Muscle of leg (tissue), 11 donors: ENCODE data around the gene PCOLCE2. TPM values are rescaled to one million over a fixed set of nuclear protein-coding genes. Genes with fewer than 3 reads are reported as not detected.
"Not testable (repeated sequence)": the region's sequence is repeated elsewhere in the genome, so short reads cannot be mapped to it uniquely, and the experiment has no call there.

Experiments
- DNase-seq: peaks from one replicate; pipeline ENCODE4 v3.0.0; 2013
- H3K27ac ChIP-seq: one replicate; pipeline ENCODE4 v1.5.1; 2013; ENCODE audit warnings: mild to moderate bottlenecking, low read length, control low read depth
- H3K27me3 ChIP-seq: one replicate; pipeline ENCODE4 v1.6.1; 2013; ENCODE audit warnings: low read length; ENCODE audit not compliant: control insufficient read depth, insufficient read depth
- H3K36me3 ChIP-seq: one replicate; pipeline ENCODE4 v1.6.1; 2013; ENCODE audit warnings: low read length; ENCODE audit not compliant: control insufficient read depth, insufficient read depth
- H3K4me1 ChIP-seq: one replicate; pipeline ENCODE4 v1.6.1; 2013; ENCODE audit warnings: low read length; ENCODE audit not compliant: control insufficient read depth, insufficient read depth
- H3K4me3 ChIP-seq: one replicate; pipeline ENCODE4 v1.5.1; 2013; ENCODE audit warnings: low read length, control low read depth
- H3K9me3 ChIP-seq: replicated peaks from 2 replicates; pipeline ENCODE4 v1.6.1; 2013; ENCODE audit warnings: low read depth, low read length; ENCODE audit not compliant: control insufficient read depth
- WGBS: methylation state at CpG from one replicate; pipeline ENCODE4 v1.1.5; 2013; ENCODE audit warnings: missing lambda C conversion rate; ENCODE audit not compliant: insufficient coverage; 5-methylcytosine and 5-hydroxymethylcytosine counted together
- polyA plus RNA-seq, 8 donors: library from polyadenylated mRNA; unstranded; fragments of 120-200 nt; gene quantifications; one replicate each; pipeline versions ENCODE4 v1.2.1 to v1.2.3, GENCODE V29; 2013; ENCODE audit warnings: inconsistent platforms in 1 of 8, low replicate concordance in 1 of 8; ENCODE audit not compliant: insufficient read length in 8 of 8, insufficient read depth in 1 of 8
- total RNA-seq: library from RNA; stranded (reverse); fragments of 120-200 nt; gene quantifications from one replicate; pipeline ENCODE4 v1.2.4, GENCODE V29; 2013

Gene PCOLCE2
- total and polyA plus RNA-seq, 9 donors = 0.79 to 7.2 (median 2.2) TPM

DNA sequence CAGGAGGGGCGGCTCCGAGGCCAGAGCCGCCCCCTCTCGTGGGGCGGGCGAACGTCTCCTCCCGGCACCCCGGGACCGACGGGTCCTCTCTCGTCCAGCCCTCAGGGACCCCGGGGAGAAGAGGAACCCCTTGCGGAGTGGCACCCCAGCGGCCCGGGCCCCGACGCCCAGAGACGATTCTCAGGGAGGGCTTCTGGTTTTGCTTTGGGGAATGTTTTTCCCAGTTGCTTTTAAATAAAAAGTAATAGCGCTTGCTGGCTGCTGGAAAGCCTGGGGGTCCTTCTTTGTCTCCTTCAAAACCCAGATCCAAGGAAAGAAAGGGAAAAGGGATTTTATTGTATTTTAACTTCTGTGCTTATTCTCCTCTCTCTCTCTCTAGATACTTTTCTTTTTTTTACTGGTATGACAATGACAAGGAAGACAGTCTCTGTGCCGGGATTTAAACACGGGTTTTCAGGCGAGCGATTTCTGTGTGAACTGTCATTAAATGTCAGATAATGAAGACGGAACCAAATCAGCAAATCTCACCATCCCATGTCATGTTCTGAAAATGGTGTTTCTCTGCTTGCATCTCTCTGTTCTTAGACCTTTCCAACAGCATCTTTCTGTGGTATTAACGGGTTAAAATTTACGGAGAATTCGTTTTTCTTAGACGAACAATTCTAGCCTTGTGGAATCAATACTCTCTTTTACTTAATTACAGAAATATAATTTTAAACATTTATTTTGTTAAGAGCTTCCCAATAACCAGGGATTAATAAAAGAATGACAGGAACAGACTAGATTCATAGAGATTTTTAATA lies 530 bp upstream of the PCOLCE2 start:
- Histone ChIP-seq H3K9me3 (no peaks in the 10 kb centered on the region), H3K36me3 (no peaks in the 10 kb centered on the region), H3K27me3 (peaks cover 21% of the 10 kb centered on the region), H3K4me3 (peak overlapping the region; percentile 47), H3K4me1 (peaks cover 8% of the 10 kb centered on the region), H3K27ac (no peak overlapping the region)
- 0% methylated on average over 11 of the region's 29 CpGs for WGBS
- no peak for DNase-seq

DNA sequence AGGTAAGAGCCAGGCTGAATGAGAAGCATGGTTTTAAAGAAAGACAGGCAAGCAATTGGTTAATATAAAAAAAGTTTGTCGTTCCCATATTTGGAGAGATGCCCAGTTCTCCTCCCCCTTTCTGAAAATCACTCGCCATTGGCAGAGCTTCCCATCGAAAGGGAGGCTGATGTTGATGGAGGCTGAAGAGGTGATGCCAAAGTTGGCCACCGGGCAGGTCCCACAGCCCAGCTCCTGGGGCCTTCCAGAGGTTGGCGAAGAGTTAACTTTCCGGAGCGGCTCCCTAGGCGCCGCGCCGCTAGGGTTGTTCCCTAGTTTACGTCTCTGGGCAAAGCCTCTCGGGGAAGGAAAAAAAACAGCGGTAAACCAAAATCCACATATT lies 793 bp downstream of the PCOLCE2 start:
- H3K27me3 ChIP-seq = peaks cover 21% of the 10 kb centered on the region
- DNase-seq = peak; percentile 35
- H3K4me1 ChIP-seq = peaks cover 8% of the 10 kb centered on the region
- H3K36me3 ChIP-seq = no peaks in the 10 kb centered on the region
- WGBS = 0% methylated on average over 11 of the region's 14 CpGs
- H3K4me3 ChIP-seq = peak overlapping the region; percentile 47
- H3K9me3 ChIP-seq = no peaks in the 10 kb centered on the region
- H3K27ac ChIP-seq = no peak overlapping the region

DNA sequence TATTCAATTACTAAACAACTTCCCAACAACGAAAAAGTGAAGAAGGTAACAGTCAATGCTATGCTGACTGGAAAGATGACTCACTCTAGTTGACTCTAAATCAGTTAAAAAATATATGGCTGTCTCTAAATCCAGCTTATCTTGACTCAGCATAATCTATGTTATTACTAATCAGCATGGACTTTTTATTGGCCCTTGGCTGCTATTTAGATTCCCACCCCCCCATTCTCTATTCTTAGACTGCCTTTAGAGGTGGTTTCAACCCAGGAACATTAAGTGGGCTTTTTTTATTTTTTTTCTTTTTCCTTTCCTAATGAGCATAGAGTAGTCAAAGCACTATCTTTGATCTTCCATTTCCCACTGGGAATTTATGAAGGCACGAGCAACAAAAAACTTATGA lies 1.9 kb downstream of the PCOLCE2 start:
- Histone ChIP-seq H3K4me1 (peaks cover 8% of the 10 kb centered on the region), H3K36me3 (no peaks in the 10 kb centered on the region), H3K27me3 (peaks cover 21% of the 10 kb centered on the region), H3K4me3 (no peak overlapping the region), H3K9me3 (no peaks in the 10 kb centered on the region), H3K27ac (no peak overlapping the region)
- 17% methylated on average over 1 of the region's 2 CpGs for WGBS
- DNase-seq = no peak

DNA sequence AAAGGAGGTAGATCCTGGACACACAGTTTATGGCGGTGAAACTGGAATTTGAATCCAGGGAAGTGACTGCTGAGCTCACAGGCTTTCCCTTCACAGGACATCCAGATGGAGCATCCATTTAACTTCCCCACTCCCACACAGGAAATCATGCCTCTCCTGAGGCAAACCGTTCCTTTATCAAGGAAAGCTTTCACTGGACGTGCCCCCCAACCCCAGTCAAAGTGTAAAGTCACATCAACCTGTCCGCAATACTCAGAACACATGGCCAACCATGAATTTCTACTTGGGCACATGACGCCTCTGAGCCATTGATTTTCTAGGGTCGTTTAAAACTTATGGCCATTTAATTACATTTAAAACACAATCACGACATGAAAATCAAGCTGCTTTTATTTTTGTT lies 2.9 kb downstream of the PCOLCE2 start:
- Histone ChIP-seq H3K27ac (no peak overlapping the region), H3K36me3 (no peaks in the 10 kb centered on the region), H3K27me3 (peaks cover 20% of the 10 kb centered on the region), H3K4me3 (no peak overlapping the region), H3K4me1 (peaks cover 8% of the 10 kb centered on the region), H3K9me3 (no peaks in the 10 kb centered on the region)
- DNase-seq = no peak
- WGBS = 52% methylated on average over 5 of the region's 7 CpGs

DNA sequence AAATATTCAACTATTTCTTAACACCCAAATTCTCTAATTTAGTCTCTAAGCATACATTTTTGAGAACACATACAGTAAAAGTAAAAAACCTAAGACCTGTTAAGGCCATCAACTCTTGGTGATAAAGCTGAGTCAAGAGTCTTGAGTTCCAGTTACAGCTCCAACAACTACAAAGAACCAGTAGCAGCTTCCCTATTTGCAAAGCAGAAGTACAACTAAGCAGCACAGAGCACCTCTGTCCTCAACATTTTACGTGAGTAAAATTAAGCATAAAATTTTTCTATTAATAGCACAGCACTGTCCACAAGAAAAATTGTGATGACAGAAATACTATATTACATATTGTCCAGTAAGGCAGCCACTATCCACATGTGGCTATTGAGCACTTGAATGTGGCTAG lies 4.4 kb downstream of the PCOLCE2 start:
- WGBS = no CpG with 5 or more reads among the region's 1 CpG

DNA sequence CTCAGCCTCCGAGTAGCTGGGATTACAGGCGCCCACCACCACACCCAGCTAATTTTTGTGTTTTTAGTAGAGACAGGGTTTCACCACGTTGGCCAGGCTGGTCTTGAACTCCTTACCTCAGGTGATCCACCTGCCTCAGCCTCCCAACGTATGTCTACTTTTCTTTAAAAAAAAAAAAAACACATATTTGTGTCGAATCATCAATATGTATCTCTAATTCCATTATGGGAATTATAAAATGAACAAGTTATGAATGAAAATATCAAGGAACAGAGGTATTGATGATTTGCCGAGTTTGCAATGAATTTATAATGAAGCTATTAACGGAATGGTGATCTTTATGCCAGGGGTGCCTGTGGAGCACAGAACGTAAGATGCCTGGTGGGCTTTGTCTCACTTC lies 5.3 kb downstream of the PCOLCE2 start:
- not testable (repeated sequence) for H3K27ac ChIP-seq, H3K9me3 ChIP-seq, DNase-seq, H3K27me3 ChIP-seq, H3K36me3 ChIP-seq, H3K4me1 ChIP-seq, H3K4me3 ChIP-seq
- WGBS = 58% methylated on average over 4 of the region's 8 CpGs

More for the DNA sequence above, 4.4 kb downstream of the PCOLCE2 start:
- peaks cover 8% of the 10 kb centered on the region for H3K4me1 ChIP-seq
- peaks cover 15% of the 10 kb centered on the region for H3K27me3 ChIP-seq
- H3K9me3 ChIP-seq = no peaks in the 10 kb centered on the region
- no peak overlapping the region for H3K27ac ChIP-seq
- no peaks in the 10 kb centered on the region for H3K36me3 ChIP-seq
- no peak overlapping the region for H3K4me3 ChIP-seq
- no peak for DNase-seq

DNA sequence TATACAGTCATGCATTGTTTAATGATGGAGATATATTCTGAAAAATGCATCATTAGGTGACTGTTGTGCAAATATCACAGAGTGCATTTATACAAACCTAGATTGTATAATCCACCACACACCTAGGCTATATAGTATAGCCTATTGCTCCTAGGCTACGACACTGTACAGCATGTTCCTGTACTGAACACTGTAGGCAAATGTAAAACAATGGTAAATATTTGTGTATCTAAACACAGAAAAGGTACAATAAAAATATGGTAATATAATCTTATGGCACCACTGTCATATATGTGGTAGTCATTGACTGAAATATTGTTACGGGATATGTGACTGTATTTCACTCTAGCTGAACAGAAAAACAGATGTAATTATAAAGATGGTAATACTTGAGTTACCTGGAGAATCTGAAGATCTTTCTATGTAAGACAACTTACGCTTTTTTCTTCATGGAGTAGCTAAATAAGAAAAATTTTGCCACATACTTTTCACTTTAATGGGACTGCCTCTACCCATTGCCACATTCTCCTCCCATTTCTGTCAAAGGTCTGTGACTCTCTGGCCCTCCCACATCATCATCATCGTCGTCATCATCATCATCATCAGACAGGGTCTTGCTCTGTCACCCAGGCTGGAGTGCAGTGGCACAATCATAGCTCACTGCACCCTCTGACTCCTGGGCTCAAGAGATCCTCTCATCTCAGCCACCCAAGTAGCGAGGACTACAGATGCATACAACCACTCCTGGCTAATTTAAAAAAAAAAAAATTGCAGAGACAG lies 7.2 kb downstream of the PCOLCE2 start:
- no peaks in the 10 kb centered on the region for H3K27me3 ChIP-seq
- no peak overlapping the region for H3K27ac ChIP-seq
- no peaks in the 10 kb centered on the region for H3K36me3 ChIP-seq
- H3K4me3 ChIP-seq = no peak overlapping the region
- no peaks in the 10 kb centered on the region for H3K4me1 ChIP-seq
- DNase-seq = no peak
- H3K9me3 ChIP-seq = no peaks in the 10 kb centered on the region
- 90% methylated on average over 3 of the region's 6 CpGs for WGBS

DNA sequence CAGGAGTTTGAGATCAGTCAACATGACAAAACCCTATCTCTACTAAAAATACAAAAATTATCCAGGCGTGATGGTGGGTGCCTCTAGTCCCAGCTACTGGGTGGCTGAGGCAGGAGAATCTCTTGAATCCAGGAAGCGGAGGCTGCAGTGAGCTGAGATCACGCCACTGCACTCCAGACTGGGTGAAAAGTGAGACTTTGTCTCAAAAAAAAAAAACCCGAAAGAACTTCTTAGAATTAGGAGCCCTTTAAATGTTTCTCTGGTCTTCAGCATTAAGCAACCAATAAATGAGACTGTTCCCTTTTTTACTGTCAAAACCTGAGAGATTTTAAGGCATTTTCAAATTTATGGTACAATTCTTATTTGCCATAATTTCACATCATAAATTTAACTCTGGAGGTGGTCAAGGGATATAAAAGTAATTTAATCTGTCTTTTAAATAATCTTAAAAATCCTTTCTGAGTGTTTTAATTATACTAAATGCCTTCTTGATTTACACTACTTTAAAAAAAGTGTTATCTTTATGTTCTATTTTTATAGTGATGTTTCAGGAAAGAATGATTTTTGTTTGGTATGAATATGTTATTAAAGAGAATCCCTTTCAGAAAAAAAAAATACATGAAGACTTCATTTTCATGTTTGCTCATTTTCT lies 10.1 kb downstream of the PCOLCE2 start:
- Histone ChIP-seq H3K27me3 (no peaks in the 10 kb centered on the region), H3K36me3 (no peaks in the 10 kb centered on the region), H3K4me1 (no peaks in the 10 kb centered on the region), H3K4me3 (no peak overlapping the region), H3K9me3 (no peaks in the 10 kb centered on the region), H3K27ac (no peak overlapping the region)
- WGBS = no CpG with 5 or more reads among the region's 4 CpGs
- no peak for DNase-seq

DNA sequence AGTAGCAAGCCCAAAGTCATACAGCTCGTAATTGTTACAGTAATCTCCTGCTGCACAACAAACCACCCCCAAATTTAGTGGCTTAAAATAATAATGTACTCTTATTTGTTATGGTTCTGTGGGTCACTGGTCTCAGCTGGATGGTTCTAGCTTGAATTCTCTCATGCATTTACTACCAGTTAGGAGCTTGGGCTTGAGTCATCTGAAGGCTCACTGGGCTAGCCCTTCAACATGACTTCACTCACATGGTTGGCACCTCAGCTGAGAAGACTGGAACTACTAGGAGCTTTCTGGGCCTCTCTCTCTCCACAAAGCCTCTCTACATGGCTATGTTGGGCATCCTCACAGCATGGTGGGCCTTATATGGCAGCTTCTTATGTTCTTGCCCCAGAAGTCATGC lies 12.5 kb downstream of the PCOLCE2 start:
- DNase-seq = no peak
- Histone ChIP-seq H3K27me3 (no peaks in the 10 kb centered on the region), H3K27ac (no peak overlapping the region), H3K36me3 (no peaks in the 10 kb centered on the region), H3K4me1 (no peaks in the 10 kb centered on the region), H3K4me3 (no peak overlapping the region), H3K9me3 (no peaks in the 10 kb centered on the region)
- no CpG with 5 or more reads among the region's 1 CpG for WGBS

DNA sequence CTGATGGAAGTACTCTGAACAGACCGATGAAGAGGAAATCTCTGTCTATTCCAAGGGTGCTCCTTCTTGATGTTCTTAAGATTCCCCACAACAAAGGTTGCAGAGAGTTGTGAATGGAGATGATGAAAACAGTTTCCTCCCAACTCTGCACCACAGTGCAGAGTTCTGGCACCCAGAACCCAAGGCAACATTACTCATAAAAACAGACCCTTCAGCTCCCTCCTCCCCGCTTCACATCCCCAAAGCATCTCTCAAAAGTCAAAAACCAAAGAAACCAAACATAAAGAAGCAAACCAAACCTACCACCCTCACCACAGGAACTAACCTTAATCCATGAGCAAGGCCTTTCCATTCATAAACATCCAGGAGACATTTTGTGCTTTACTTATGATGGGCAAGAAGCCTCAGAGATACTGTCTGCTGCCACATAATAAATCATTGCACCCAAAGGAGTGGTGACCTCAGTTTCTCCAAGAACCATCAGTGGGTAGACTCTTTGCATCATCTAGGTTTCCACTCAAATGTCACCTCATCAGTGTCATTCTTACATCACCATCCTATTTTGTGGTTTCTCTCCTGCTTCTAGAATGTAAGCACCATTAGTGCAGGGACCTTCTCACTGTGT lies 13.2 kb downstream of the PCOLCE2 start:
- no peaks in the 10 kb centered on the region for H3K27me3 ChIP-seq
- no peak for DNase-seq
- no peaks in the 10 kb centered on the region for H3K4me1 ChIP-seq
- H3K9me3 ChIP-seq = no peaks in the 10 kb centered on the region
- H3K36me3 ChIP-seq = no peaks in the 10 kb centered on the region
- WGBS = 100% methylated on average over 1 of the region's 2 CpGs
- H3K27ac ChIP-seq = no peak overlapping the region
- H3K4me3 ChIP-seq = no peak overlapping the region
